Kasumi-1 (cell line): Measurements from ENCODE around the gene IQCE.

Experiments
- DNase-seq, 2 experiments: peaks; one replicate each; lab custom pipeline; 2025; lab: John Stamatoyannopoulos, UW

The IQCE gene

GRCh38 chr7:2663121-2663886, 104.5 kb downstream of the IQCE start:
- no peak for DNase-seq

- DNase-seq, result no peak
Measured at GRCh38 chr7:2663960-2664359, 105.2 kb downstream of the IQCE start.
